LHCN-M2 (cell line): ENCODE results near the gene ARG2. TPM values are rescaled to one million over a fixed set of nuclear protein-coding genes. Genes with fewer than 3 reads are reported as not detected.

Experiments used
- DNase-seq: peaks from one replicate; pipeline ENCODE4 v3.0.0-alpha.2; 2012; ENCODE audit warnings: low read depth
- total RNA-seq: library from RNA; depleted of rRNA; stranded (reverse); fragments of >200 nt; gene quantifications from 2 replicates; pipeline ENCODE4 v1.2.3, GENCODE V29; 2014

Gene ARG2
- total RNA-seq, 1 experiment from 2014 or later = 0.80 TPM

DNA sequence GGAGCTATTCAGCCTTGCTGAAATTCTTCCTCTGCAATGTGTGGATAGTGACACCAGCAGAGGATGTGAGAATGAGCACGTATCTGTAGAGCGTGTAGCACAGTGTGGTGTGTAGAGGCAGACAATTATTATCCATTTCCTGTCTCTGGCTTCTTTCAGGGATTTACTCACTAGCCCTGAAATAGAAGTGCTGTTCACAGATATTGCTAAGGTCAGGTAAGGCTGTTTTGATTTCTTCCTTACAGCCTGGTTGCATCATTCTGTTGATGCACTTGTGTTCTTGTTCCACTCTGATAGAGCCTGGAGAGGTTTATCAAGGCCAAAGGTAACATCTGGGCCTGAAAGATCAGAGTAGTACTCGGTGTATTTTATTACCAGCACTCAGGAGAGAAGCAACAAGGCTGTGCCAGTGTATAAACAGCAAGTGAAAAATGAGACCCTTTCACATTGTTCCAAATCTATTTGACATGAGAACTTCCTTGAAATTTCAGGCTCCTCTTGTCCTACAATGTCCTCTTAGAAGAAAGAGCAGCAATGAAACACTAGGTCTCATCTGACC lies 16.7 kb downstream of the ARG2 start:
- no peak for DNase-seq

DNA sequence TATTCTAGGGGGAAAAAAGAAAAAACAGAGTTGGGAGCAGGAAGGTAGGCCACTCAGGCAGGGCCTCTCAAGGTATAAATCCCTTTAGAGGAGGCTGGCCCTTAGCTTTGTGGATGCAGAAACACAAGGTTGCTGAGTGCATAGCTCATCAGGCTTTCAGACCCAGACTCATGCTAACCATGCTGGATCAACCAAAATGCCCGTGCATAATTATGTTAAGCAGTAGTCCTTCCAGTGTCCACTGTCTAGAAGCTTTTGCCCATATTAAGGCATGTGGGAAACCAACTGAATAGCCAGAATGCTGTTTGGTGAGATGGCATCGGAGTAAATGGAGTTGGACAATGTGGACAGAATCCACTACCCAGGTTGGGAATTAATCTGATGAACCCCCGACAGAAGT lies 18.9 kb downstream of the ARG2 start:
- DNase-seq = no peak

DNA sequence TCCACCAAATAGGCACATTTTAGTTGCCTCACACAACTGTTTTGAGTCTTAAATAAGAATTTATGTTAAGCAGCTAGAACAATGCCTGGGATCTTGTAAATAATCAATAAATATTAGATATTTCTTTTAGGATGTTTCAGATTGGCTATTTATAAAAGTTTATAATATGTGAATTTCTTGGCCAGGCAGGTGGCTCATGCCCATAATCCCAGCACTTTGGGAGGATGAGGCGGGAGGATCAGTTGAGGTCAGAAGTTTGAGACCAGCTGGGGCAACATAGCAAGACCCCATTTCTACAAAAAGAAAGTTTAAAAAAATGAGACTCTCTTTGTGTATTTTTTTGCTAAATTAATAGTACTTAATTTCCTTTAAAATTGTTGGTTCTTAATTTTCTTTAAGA lies 21.8 kb downstream of the ARG2 start:
- DNase-seq = no peak

- no peak for DNase-seq
Observed at GRCh38 chr14:67641902-67642749, 22.4 kb downstream of the ARG2 start.

- no peak for DNase-seq
Observed at GRCh38 chr14:67643713-67644112, 24.0 kb downstream of the ARG2 start.

DNA sequence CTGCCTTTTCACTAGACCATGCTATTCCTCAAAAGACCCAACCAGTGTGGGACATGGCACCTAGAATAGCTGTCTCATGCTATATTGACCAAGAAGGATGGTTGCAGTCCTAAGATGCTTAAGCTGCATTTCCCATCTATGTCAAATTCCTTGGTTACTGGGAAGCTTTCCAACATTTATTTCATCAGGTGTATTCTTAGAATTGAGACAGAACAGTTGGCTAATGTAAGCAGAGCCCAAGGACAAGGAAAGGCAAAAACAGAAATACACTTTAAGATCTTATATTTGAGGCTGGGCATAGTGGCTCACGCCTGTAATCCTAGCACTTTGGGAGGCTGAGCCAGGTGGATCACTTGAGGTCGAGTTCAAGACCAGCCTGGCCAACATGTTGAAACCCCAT lies 24.7 kb downstream of the ARG2 start:
- no peak for DNase-seq

DNA sequence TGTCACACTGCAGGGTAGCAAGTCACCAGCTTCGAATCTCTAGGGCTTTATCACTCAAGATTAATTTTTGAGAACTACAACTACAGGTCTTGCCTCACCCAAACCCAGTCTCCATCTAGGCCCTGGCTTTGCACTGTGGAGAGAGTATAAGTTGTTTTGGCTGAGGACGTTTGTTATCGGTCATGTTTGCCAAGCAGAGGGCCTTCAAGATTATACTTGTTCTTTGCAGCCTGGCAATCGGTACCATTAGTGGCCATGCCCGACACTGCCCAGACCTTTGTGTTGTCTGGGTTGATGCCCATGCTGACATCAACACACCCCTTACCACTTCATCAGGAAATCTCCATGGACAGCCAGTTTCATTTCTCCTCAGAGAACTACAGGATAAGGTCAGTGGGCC lies 25.7 kb downstream of the ARG2 start:
- DNase-seq = no peak

DNA sequence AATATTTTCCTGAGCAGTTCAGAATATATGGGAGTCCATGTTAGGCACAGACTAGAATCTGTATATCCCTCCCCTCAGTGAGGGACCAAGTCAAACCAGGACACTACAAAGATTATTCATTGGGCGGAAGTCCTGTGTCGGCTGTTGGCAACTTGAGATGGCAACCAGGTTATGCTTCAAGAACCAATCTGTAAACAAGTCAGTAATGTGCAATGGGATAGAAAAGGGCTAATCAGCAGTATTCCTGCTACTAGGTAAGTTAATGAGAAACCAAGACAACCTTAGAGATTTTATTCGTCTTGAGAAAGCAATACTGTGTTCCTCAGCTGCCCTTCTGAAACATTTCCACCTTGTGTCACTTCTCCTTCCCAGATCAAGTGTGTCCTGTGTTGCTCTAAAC lies 26.4 kb downstream of the ARG2 start:
- DNase-seq = no peak

DNA sequence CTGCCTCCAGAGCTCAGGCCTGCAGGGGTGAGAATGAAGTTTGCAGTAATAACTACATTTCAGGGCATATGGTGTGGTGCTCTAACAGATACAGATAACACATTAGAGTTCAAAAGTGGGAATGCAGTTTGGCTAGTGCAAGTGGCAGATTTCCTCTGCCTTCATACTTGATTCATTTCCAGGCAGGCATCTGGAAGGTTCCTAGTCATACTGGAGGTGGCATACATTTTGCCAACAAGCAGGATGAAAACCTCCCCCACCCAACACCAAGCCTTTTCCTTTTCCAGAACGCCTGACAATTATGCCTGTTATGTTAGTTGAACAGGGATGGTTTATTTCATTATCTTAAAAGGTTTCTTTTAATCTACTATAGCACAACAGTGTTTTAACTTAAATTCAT lies 30.4 kb downstream of the ARG2 start:
- no peak for DNase-seq

DNA sequence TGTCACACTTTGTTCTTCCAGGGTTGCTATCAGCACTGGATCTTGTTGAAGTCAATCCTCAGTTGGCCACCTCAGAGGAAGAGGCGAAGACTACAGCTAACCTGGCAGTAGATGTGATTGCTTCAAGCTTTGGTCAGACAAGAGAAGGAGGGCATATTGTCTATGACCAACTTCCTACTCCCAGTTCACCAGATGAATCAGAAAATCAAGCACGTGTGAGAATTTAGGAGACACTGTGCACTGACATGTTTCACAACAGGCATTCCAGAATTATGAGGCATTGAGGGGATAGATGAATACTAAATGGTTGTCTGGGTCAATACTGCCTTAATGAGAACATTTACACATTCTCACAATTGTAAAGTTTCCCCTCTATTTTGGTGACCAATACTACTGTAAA lies 31.0 kb downstream of the ARG2 start:
- peak; percentile 72 for DNase-seq

DNA sequence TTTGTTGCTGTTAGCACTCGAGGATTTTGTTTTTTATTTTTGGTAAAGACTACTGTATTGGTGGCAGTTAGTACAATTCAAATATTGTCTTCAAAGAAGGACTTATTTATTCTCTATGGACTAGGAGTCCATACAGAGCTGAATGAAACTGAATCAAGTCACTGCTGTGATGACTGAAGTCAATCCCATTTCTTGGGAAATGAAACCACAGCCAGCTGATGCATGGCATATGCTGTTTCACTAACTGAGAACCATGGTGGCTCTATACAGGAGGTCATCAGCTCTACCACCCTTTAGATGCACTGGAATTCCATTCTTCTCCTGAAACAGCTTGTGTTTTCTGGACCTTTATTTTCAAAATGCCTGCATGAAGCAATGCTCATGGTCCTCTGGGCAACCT lies 32.5 kb downstream of the ARG2 start:
- DNase-seq = no peak

DNA sequence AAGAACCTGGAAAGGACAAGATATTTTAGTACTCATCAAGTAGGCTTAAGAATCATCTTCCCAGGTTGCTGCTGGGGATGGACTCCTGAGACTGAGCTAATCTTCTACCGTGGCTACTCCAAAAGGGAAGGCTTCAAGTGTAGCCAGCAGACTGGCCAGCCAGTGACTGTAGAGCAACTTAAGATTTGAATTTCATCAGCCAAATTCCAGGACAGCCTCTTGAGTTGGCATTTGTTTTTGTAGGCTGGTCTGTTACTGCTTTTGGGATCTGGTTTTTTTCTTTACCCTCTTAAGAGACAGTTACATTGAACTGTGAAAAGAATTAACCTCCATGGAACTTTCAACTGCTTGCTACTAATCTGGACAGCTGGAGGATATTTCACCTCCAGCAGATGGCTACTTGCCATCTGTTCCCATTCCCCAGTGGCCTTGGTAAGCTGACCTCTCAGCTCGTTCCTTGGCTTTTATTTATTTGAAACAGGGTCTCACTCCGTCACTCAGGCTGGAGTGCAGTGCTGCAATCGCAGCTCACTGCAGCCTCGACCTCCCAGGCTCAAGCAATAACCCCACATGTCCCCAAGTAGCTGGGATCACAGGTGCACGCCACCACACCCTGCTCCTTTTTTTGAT lies 34.0 kb downstream of the ARG2 start:
- no peak for DNase-seq

DNA sequence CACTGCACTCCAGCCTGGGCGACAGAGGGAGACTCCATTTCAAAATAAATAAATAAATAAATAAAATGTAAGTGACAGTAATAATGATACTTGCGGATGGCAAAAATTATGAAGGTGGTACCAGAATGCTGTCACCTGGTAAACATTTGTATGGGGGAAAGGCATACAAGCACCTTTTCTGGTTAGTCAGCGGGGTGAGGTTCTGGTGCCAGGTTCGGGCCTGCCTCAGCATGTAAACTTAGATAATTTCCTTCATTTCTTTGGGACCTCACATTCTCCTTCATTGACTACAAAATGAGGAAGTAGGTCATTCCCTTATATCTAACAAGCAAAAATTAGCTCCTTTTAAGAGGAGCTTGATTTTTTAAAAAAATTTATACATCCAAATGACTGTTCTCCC lies 43.9 kb downstream of the ARG2 start:
- no peak for DNase-seq

DNA sequence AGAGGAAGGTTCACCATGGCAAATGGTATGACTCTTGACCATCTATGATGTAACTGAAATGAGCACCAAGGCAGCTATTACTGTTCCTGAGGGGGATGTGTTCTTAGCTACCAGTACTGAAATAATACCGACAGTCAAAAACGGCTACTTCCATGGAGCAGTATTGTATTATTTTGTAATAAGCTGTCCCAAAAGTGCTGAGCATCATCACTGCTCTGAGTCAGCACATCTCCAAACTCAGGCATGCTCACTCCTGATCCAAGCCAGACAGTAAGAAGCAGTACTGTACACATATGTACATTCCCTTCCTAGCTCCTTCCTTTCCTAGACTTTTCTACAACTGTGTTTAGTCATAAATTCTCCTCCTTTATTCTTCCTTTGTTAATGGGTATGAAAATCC lies 46.1 kb downstream of the ARG2 start:
- DNase-seq = peak; percentile 19

GRCh38 chr14:67666750-67667449 lies 47.2 kb downstream of the ARG2 start:
- peak; percentile 54 for DNase-seq

GRCh38 chr14:67668559-67668958 lies 48.8 kb downstream of the ARG2 start:
- DNase-seq = no peak

- DNase-seq = no peak
Observed at GRCh38 chr14:67673451-67673850, 53.7 kb downstream of the ARG2 start.

DNA sequence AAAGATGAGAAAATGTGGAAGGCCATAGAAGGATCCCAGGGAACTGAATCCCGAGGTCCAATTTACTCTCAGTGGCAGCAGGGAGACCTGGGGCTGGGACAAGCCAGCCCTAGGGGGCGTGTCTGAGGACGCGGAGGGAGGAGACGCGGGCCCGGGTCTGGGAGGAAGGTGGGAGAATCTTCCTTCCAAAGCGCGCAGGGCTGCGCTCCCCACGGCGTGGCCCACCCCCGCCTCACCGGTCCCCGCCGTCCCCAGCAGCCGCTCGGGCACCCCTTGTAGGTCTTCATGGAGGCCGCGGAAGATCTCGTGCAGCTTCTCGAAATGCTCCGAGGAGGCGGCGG lies 54.4 kb downstream of the ARG2 start:
- peak; percentile 49 for DNase-seq

DNA sequence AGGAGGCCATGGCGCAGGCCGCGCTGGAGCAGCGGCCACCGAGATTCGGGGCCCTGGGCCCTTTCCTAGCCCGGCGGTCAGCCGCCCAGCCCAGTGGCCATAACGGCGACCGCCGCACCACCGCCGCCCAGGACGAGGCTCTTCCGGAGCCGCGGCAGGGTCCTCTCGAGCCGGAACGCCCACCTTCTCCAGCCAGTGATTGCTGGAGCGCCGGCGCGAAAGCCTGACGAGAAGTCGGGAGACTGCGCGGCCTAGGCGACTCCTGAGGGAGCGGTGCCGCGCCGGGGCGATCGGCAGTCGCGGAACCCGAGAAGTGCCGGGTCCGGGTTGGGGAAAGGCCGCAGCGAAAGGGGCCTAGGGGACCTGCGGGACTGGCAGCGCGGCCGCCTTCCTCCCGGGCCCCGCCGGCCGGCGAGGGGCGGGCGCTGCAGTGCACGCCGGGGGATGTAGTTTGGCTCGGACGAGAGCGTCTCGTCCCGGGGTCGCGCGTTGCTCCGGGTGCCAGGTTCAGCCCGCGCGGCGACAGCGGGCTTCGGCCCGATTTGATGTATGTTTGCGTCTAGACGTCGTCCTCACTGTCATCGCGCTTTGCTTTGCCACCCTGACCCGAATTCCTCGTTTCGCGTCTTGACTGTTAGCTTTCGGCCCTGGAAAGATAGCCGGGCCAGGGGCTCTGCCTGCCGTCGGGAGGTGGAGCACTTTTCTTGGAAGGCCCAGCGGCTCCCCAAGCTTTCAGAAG lies 54.9 kb downstream of the ARG2 start, which contains the start of gene VTI1B:
Gene VTI1B, minus strand, starts transcription at position 153 of the 739 bp plus-strand sequence. Its CDS starts 143 bp downstream, at position 10.
- DNase-seq = peak; percentile 72

DNA sequence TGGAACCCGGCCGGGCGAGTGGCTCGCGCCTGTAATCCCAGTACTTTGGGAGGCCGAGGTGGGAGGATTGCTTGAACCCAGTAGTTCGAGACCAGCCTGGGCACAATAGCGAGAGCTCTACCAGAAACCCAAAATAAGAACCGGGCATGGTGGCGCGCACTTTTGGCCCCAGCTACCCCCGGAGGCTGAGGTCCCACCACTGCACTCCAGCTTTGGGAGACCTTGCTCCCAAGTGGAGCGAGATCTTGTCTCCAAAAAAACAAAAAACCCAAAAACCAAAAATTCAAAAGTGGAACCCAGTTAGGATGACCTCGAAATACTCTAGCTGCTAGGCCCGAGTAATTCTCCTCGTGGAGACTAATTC lies 55.5 kb downstream of the ARG2 start:
- DNase-seq = no peak

- DNase-seq = no peak
Observed at GRCh38 chr14:67679006-67679405, 59.3 kb downstream of the ARG2 start.

DNA sequence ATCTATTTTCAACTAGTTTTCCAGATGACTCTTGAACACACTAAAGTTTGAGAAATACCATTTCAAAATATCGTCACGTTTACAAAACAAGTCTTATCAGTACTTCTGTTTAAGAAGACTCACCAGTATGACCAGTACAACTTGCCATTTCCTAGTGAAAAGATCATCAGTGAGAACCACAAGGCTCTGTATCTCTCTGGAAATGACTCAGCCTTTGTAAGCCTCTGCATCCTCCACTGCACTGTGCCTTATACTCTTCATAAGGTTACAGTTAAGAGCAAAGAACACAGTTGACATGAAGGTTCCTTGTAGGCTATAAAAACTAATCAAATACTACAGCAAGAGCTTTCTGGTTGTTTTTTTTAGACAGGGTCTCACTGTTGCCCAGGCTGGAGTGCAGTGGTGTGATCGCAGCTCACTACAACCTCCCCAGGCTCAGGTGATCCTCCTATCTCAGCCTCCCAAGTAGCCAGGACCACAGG lies 60.4 kb downstream of the ARG2 start:
- peak; percentile 85 for DNase-seq
